Immature natural killer cell (primary cell): ENCODE measurements around the gene UBE4B. TPM values are rescaled to one million over a fixed set of nuclear protein-coding genes. Genes with fewer than 3 reads are reported as not detected.
"Not testable (repeated sequence)": the region's sequence is repeated elsewhere in the genome, so short reads cannot be mapped to it uniquely, and the experiment has no call there.

Experiments
- DNase-seq, 3 donors: peaks; one replicate each; pipeline ENCODE4 v3.0.0; 2022; ENCODE audit warnings: mixed read lengths in 1 of 3
- H3K27ac Mint-ChIP-seq, 6 donors: one replicate each; pipeline ENCODE4 v1.8.0; 2020; ENCODE audit warnings: mixed read lengths in 6 of 6, mild to moderate bottlenecking in 5 of 6, inconsistent platforms in 4 of 6, moderate library complexity in 3 of 6
- H3K27me3 Mint-ChIP-seq, 3 donors: one replicate each; pipeline ENCODE4 v1.8.0; 2020 to 2021; ENCODE audit warnings: low read depth in 3 of 3, mild to moderate bottlenecking in 3 of 3, mixed read lengths in 3 of 3, moderate library complexity in 3 of 3, inconsistent platforms in 1 of 3
- H3K36me3 Mint-ChIP-seq, 3 donors: one replicate each; pipeline ENCODE4 v1.8.0; 2020; ENCODE audit warnings: mixed read lengths in 3 of 3, inconsistent platforms in 2 of 3, mild to moderate bottlenecking in 2 of 3
- H3K4me1 Mint-ChIP-seq, 2 donors: one replicate each; pipeline ENCODE4 v1.8.0; 2020; ENCODE audit warnings: inconsistent platforms in 2 of 2, mild to moderate bottlenecking in 2 of 2, mixed read lengths in 2 of 2, moderate library complexity in 1 of 2
- H3K4me3 Mint-ChIP-seq, 5 donors: one replicate each; pipeline ENCODE4 v1.8.0; 2020; ENCODE audit warnings: mild to moderate bottlenecking in 5 of 5, mixed read lengths in 5 of 5, inconsistent platforms in 3 of 5, moderate library complexity in 3 of 5
- H3K9me3 Mint-ChIP-seq, 6 donors: one replicate each; pipeline ENCODE4 v1.8.0; 2020; ENCODE audit warnings: mild to moderate bottlenecking in 6 of 6, mixed read lengths in 6 of 6, inconsistent platforms in 4 of 6, moderate library complexity in 3 of 6
- polyA plus RNA-seq, 3 donors: library from polyadenylated mRNA; unstranded; fragments of 300-500 nt; fragmentation: Illumina TruSeq; gene quantifications; one replicate each; pipeline ENCODE4 v1.2.3, GENCODE V29; 2021

Gene UBE4B
- polyA plus RNA-seq, 3 donors from 2014 or later: 3.7 to 10.3 (median 7.6) TPM

DNA sequence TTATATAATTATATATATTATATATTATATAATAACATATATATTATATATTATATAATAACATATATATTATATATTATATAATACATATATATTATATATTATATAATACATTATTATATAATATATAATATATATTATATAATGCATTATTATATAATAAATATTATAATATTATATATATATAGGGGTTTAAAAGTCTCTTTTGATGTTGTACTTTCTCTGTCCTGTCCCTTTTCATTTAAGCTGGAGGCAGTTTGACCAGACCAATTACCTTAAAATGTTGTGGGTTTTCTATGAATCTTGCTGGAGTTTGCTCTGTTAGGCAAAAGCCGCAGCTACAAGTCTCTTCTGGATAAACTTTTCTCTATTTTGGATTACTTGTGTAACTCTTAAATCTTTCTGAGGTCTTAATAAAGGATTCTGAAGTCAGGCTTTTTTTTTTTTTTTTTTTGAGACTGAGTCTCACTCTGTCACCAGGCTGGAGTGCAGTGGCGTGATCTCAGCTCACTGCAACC is 155.4 kb downstream of the UBE4B start:
- Mint-ChIP-seq H3K27ac (peak overlapping the region in 1 of 6 donors; percentile 76), H3K27me3 (peaks cover 0 to 6% (median 2%) of the 10 kb centered on the region in 3 donors), H3K9me3 (peaks cover 0 to 3% (median 0%) of the 10 kb centered on the region in 6 donors), H3K4me1 (no peaks in the 10 kb centered on the region), H3K4me3 (no peak overlapping the region), H3K36me3 (peaks cover 0 to 4% (median 0%) of the 10 kb centered on the region in 3 donors)
- no peak for DNase-seq

DNA sequence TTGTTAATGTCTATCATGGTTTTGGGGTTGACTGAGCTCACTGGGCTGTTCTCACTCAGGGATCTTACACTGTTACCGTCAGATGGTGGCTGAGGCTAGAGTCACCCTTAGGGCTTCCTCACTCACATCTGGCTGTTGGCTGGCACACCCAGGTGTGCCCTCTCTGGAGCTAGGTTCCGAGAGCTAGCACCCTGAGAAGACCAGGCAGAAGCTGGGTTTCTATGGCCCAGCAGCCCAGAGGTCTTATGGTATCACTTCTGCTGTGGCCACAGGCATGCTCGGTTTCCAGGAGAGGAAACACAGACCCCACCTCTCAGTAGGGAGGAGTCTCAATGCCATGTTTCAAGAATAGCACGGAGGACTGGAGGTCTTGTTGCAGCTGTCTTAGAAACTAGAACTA is 156.9 kb downstream of the UBE4B start:
- no peak overlapping the region for H3K4me3 Mint-ChIP-seq
- H3K27ac Mint-ChIP-seq: no peak overlapping the region
- H3K36me3 Mint-ChIP-seq: peaks cover 0 to 4% (median 0%) of the 10 kb centered on the region in 3 donors

DNA sequence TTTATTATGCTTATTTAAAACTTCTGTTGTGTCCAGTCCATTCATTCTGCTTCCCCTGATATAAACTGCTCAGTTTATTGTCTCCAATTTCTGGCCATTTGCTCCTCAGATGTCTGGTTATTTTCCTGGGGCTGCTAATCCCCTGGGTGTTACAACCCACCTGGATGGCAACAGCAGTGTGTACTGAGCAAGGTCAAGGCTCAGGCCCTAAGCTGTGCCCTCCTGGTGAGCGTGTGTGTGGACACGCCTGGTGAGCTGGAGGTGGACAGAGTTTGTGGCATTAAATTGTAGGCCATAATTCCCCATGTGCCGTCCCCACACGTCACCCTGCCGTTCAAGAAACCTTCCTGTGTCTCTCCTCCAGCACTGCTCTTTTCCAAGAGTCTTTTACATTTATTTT is 159.5 kb downstream of the UBE4B start:
- Mint-ChIP-seq H3K4me3 (no peak overlapping the region), H3K36me3 (peaks cover 0 to 4% (median 0%) of the 10 kb centered on the region in 3 donors), H3K4me1 (no peaks in the 10 kb centered on the region), H3K9me3 (peaks cover 0 to 3% (median 0%) of the 10 kb centered on the region in 6 donors), H3K27me3 (peaks cover 0 to 6% (median 4%) of the 10 kb centered on the region in 3 donors), H3K27ac (no peak overlapping the region)
- no peak for DNase-seq

More for the DNA sequence above, 156.9 kb downstream of the UBE4B start:
- peak in 1 of 3 donors; percentile 26 for DNase-seq
- peaks cover 0 to 3% (median 0%) of the 10 kb centered on the region in 6 donors for H3K9me3 Mint-ChIP-seq
- H3K4me1 Mint-ChIP-seq: no peaks in the 10 kb centered on the region
- peaks cover 0 to 5% (median 4%) of the 10 kb centered on the region in 3 donors for H3K27me3 Mint-ChIP-seq

DNA sequence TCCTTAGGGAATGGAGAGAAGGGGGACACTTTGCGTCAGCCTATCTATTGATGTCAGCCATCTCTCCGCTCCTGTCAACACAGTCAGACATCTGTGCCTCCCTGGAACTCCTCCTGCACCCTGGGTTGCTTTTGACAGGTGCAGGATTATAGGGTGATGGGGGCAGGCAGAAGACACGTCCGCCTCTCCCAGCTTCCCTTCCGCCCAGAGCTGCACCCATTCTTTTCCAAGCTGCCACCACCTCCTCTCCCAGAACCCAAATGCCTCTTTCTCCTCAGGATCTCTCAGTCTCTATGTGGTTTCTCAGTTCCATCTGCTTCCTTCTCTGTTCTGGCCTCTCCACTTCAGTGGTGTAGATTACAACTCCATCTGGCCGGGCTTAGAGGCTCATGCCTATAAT is 160.5 kb downstream of the UBE4B start:
- no peak overlapping the region for H3K4me3 Mint-ChIP-seq
- peaks cover 0 to 1% (median 0%) of the 10 kb centered on the region in 6 donors for H3K9me3 Mint-ChIP-seq
- H3K4me1 Mint-ChIP-seq: no peaks in the 10 kb centered on the region
- H3K27me3 Mint-ChIP-seq: peaks cover 0 to 12% (median 4%) of the 10 kb centered on the region in 3 donors
- DNase-seq: no peak
- H3K36me3 Mint-ChIP-seq: peaks cover 0 to 4% (median 0%) of the 10 kb centered on the region in 3 donors
- H3K27ac Mint-ChIP-seq: no peak overlapping the region

DNA sequence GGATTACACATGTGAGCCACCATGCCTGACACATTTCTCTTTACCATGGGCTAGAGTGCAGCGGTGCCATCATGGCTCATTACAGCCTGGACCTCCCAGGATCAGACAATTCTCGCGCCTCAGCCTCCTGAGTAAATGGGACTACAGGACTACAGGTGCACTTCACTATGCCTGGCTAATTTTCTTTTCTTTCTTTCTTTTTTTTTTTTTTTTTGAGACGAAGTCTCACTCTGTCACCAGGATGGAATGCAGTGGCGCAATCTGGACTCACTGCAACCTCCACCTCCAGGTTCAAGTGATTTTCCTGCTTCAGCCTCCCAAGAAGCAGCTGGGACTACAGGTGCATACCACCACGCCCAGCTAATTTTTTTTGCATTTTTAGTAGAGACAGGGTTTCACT is 162.8 kb downstream of the UBE4B start:
- Mint-ChIP-seq H3K27ac (no peak overlapping the region), H3K9me3 (no peaks in the 10 kb centered on the region), H3K36me3 (no peaks in the 10 kb centered on the region), H3K4me1 (no peaks in the 10 kb centered on the region), H3K4me3 (no peak overlapping the region), H3K27me3 (peaks cover 1 to 12% (median 3%) of the 10 kb centered on the region in 3 donors)
- no peak for DNase-seq

DNA sequence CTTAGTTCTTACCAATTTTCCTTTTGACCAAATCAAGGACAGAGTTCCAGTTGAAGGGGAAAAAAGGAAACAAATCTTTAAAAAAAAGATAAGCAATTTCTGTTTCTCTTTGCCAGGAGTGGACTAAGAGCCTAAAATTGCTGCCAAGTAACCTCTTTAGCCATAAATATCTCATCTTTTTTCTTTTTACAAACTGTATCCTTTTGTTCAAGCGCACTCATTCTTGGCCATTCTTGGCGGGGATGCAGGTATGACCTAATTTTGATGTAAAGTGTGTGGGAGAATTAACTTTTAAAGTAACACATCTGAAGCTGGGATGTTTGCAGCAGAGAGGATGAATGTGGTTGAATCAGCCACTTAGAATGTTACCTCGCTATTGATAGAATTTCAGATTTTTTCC is 164.2 kb downstream of the UBE4B start:
- Mint-ChIP-seq H3K9me3 (no peaks in the 10 kb centered on the region), H3K36me3 (no peaks in the 10 kb centered on the region), H3K4me1 (no peaks in the 10 kb centered on the region), H3K27ac (no peak overlapping the region), H3K27me3 (peaks cover 0 to 12% (median 1%) of the 10 kb centered on the region in 3 donors), H3K4me3 (no peak overlapping the region)
- DNase-seq: no peak

DNA sequence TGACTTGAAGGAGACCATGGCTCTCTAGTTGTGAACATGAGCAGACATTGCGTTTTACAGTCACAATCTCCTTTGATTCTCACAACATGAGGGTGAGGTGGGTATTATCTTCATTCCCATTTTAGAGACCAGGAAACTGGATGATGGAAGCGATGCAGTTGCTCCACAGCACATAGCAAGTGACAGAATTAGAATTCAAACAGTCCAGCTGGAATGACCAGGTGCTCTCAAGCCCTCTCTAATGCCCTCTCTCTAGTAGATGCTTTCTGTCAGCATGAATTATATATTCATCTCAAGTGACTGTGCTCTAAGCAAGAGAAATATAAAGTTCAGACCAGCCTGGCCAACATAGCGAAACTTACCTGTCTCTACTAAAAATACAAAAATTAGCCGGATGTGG is 167.9 kb downstream of the UBE4B start:
- peaks cover 0 to 9% (median 1%) of the 10 kb centered on the region in 3 donors for H3K27me3 Mint-ChIP-seq
- H3K9me3 Mint-ChIP-seq: no peaks in the 10 kb centered on the region
- H3K4me3 Mint-ChIP-seq: no peak overlapping the region
- DNase-seq: no peak
- no peaks in the 10 kb centered on the region for H3K36me3 Mint-ChIP-seq
- no peak overlapping the region for H3K27ac Mint-ChIP-seq
- no peaks in the 10 kb centered on the region for H3K4me1 Mint-ChIP-seq

DNA sequence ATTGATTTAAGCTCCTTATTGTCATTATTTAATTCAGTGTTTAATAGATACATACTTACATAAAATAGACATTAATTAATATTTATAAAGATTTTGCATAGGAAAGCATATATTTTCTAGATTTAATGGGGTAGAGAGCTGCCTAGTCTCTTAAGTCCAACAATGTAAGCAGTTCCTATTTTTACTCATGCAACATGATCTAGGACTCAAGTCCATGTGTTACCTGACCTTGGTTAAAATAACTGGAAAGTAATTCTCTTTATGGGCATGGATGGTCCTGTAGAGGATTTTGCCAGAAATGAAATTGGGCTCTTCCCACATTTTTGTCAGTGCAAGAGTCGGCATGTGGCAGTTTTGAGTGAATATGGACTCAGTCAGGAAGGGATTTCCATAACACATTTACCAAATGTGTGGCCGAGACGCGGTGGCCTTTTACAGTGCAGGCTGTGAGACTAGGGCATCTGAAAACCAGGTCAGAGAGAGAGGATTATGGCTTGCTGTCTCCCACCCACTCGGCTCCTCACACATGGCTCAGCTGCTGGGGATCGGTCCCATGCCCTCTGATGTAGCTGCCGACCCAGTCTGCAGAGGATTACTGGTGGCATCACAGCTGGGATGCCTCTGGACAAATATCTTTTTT is 171.4 kb downstream of the UBE4B start:
- peaks cover 0 to 1% of the 10 kb centered on the region in 2 donors for H3K4me1 Mint-ChIP-seq
- H3K36me3 Mint-ChIP-seq: no peaks in the 10 kb centered on the region
- no peak overlapping the region for H3K4me3 Mint-ChIP-seq
- no peak for DNase-seq
- H3K27ac Mint-ChIP-seq: no peak overlapping the region
- H3K9me3 Mint-ChIP-seq: no peaks in the 10 kb centered on the region
- peaks cover 2 to 4% (median 3%) of the 10 kb centered on the region in 3 donors for H3K27me3 Mint-ChIP-seq

DNA sequence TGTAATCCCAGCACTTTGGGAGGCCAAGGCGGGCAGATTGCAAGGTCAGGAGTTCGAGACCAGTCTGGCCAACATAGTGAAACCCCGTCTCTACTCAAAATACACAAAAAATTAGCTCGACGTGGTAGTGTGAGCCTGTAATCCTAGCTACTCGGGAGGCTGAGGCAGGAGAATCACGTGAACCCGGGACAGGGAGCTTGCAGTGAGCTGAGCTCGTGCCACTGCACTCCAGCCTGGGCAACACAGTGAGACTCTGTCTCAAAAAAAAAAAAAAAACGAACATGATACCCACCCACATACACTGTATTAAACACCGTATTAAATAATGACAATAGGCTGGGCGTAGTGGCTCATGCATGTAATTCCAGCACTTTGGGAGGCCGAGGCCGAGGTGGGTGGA is 172.4 kb downstream of the UBE4B start:
- not testable (repeated sequence) for H3K27me3 Mint-ChIP-seq, H3K4me3 Mint-ChIP-seq, DNase-seq, H3K27ac Mint-ChIP-seq, H3K9me3 Mint-ChIP-seq, H3K36me3 Mint-ChIP-seq
- peaks cover 6 to 11% of the 10 kb centered on the region in 2 donors for H3K4me1 Mint-ChIP-seq

DNA sequence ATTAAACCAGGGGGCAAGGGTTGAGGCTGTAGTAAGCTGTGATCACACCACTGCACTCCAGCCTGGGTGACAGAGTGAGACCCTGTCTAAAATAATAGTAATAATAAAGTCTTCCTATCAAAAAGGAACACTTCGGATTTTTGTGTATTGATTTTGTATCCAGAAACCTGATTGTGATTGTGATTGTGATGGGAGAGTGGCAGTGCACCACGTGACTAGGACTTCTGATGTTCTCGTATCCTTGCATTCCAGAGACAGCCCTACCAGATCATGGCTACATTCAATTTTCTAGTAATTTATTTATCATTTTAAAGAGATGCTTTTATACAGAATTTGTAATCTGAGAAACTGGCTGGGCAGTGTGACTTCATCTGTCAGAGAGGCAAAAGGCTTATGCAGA is 175.1 kb downstream of the UBE4B start:
- H3K27me3 Mint-ChIP-seq: peaks cover 8 to 12% (median 9%) of the 10 kb centered on the region in 3 donors
- H3K4me3 Mint-ChIP-seq: no peak overlapping the region
- H3K4me1 Mint-ChIP-seq: peaks cover 17 to 24% of the 10 kb centered on the region in 2 donors
- DNase-seq: no peak
- H3K27ac Mint-ChIP-seq: no peak overlapping the region
- H3K9me3 Mint-ChIP-seq: no peaks in the 10 kb centered on the region
- H3K36me3 Mint-ChIP-seq: no peaks in the 10 kb centered on the region

DNA sequence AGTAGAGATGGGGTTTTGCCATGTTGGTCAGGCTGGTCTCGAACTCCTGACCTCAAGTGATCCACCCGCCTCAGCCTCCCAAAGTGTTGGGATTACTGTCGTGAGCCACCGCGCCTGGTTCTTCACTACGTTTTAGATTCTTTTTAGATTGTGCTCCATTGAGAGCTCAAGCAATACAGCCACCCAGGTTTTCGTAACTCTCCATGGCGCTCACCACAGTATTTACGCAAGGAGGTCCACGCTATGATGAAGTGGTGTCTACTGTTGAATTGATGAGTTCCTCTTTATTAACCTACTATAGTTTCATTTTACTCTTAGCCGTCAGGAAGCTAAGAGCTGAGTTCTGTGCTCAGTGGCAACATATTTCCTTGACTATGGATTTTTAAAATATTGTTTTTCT is 175.8 kb downstream of the UBE4B start:
- DNase-seq: no peak
- peaks cover 8 to 12% (median 8%) of the 10 kb centered on the region in 3 donors for H3K27me3 Mint-ChIP-seq
- H3K4me1 Mint-ChIP-seq: peaks cover 21 to 24% of the 10 kb centered on the region in 2 donors
- H3K9me3 Mint-ChIP-seq: no peaks in the 10 kb centered on the region
- H3K4me3 Mint-ChIP-seq: peak overlapping the region in 3 of 5 donors; percentile 30 to 51 (median 44)
- H3K36me3 Mint-ChIP-seq: no peaks in the 10 kb centered on the region
- H3K27ac Mint-ChIP-seq: peak overlapping the region in 1 of 6 donors; percentile 36

DNA sequence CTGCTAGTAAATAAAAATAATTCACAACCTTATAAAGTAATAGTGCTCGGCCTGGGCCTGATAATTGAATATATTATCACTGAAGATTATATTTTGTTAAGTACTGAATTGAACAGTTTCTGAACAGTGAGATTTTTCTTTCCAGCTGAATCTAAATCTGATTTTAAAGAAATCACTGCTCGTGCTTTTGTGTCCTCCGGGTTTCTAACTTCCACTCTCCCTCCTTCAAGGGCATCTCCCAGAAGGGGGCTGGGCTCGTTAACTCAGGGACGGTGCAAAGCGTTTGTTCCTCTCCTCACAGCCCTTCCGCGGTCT is 176.8 kb downstream of the UBE4B start:
- Mint-ChIP-seq H3K27me3 (peaks cover 8 to 12% (median 8%) of the 10 kb centered on the region in 3 donors), H3K36me3 (no peaks in the 10 kb centered on the region), H3K27ac (peak overlapping the region in 5 of 6 donors; percentile 57 to 84 (median 76)), H3K4me3 (peak overlapping the region; percentile 83 to 88 (median 86)), H3K9me3 (no peaks in the 10 kb centered on the region), H3K4me1 (peaks cover 21 to 24% of the 10 kb centered on the region in 2 donors)
- no peak for DNase-seq

DNA sequence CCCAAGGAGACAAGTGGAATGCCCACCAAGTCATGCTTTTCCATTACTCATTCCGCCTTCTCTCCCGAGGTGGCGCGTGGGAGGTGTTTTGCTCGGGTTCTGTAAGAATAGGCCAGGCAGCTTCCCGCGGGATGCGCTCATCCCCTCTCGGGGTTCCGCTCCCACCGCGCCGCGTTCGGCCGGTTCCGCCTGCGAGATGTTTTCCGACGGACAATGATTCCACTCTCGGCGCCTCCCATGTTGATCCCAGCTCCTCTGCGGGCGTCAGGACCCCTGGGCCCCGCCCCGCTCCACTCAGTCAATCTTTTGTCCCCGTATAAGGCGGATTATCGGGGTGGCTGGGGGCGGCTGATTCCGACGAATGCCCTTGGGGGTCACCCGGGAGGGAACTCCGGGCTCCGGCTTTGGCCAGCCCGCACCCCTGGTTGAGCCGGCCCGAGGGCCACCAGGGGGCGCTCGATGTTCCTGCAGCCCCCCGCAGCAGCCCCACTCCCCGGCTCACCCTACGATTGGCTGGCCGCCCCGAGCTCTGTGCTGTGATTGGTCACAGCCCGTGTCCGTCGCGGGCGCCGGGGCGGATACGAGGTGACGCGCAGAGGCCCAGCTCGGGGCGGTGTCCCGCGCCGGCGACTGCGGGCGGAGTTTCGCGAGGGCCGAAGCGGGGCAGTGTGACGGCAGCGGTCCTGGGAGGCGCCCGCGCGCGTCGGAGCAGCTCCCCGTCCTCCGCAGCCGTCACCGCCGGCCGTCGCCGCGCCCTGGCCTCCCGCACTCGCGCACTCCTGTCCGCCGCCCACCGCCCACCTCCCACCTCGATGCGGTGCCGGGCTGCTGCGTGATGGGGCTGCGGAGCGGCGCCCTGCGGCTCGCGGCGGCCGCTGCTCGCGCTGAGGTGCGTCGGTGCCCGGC is 177.4 kb downstream of the UBE4B start, which contains the start of gene KIF1B:
TSS of gene KIF1B (plus strand) at position 666 of the 906 bp plus-strand sequence. CDS start 21,759 bp downstream, outside the sequence.
- DNase-seq: peak; percentile 98 to 99 (median 98)
- peak within 1 kb of the TSS; percentile 83 to 88 (median 87) for H3K4me3 Mint-ChIP-seq
- peak within 1 kb of the TSS; percentile 34 to 84 (median 74) for H3K27ac Mint-ChIP-seq
- H3K36me3 Mint-ChIP-seq: no peaks in the 10 kb centered on the region
- H3K27me3 Mint-ChIP-seq: peaks cover 8 to 12% (median 8%) of the 10 kb centered on the region in 3 donors
- peaks cover 21 to 24% of the 10 kb centered on the region in 2 donors for H3K4me1 Mint-ChIP-seq
- H3K9me3 Mint-ChIP-seq: no peaks in the 10 kb centered on the region
